DMS153 treated with DMSO at 0.1 percent for 48 hours (cell line): ENCODE data around the gene MYO18A.
A peak's percentile ranks its signal among the peaks of the same experiment; 100 is the strongest.
"Not testable (repeated sequence)": the region's sequence is repeated elsewhere in the genome, so short reads cannot be mapped to it uniquely, and the experiment has no call there.

ENCODE experiments used
- DNase-seq: peaks from one replicate; lab custom pipeline; 2025; ENCODE audit not compliant: unreplicated experiment; lab: John Stamatoyannopoulos, UW

Gene MYO18A, protein sequence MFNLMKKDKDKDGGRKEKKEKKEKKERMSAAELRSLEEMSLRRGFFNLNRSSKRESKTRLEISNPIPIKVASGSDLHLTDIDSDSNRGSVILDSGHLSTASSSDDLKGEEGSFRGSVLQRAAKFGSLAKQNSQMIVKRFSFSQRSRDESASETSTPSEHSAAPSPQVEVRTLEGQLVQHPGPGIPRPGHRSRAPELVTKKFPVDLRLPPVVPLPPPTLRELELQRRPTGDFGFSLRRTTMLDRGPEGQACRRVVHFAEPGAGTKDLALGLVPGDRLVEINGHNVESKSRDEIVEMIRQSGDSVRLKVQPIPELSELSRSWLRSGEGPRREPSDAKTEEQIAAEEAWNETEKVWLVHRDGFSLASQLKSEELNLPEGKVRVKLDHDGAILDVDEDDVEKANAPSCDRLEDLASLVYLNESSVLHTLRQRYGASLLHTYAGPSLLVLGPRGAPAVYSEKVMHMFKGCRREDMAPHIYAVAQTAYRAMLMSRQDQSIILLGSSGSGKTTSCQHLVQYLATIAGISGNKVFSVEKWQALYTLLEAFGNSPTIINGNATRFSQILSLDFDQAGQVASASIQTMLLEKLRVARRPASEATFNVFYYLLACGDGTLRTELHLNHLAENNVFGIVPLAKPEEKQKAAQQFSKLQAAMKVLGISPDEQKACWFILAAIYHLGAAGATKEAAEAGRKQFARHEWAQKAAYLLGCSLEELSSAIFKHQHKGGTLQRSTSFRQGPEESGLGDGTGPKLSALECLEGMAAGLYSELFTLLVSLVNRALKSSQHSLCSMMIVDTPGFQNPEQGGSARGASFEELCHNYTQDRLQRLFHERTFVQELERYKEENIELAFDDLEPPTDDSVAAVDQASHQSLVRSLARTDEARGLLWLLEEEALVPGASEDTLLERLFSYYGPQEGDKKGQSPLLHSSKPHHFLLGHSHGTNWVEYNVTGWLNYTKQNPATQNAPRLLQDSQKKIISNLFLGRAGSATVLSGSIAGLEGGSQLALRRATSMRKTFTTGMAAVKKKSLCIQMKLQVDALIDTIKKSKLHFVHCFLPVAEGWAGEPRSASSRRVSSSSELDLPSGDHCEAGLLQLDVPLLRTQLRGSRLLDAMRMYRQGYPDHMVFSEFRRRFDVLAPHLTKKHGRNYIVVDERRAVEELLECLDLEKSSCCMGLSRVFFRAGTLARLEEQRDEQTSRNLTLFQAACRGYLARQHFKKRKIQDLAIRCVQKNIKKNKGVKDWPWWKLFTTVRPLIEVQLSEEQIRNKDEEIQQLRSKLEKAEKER (N-terminal part only)

DNA sequence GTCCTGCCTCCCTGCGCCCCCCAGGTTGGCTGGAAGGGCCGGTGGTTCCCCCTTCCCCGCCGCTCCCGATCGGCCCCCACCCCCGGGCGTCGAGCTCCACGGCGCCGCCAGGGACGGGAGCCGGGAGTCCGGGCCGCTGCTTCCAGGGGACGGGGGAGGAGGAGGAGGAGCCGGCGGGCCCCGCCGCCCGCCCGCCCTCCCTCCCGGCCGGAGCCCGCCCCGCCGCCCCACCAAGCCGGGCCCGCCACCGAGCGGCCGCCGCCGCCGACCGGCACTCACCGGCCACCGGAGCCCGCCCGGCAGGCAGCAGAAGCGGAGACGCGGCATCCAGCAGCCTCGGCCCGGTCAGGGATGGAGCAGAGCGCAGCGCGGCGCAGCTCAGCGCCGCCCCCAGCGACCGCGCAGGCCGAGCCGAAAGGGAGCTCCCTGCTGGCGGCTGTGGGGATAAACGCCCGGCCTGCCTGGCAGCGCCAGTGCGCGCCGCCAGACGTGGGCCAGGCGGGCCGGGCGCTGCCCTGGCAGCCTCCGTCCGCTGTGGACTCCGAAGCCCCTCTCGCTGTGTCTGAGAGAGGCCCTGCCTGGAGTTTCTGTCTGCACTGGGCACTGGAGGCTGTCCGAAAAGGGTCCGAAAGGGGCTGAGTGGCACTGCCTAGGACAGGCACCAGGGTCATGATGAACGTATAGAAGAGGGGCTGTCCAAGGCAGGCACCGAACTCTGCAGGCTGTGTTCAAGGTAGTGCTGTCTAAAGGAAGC lies at the start of gene MYO18A:
Gene MYO18A (minus strand): TSS at position 365 of the 754 bp plus-strand sequence. CDS start 13,458 bp downstream, outside the sequence.
- DNase-seq = peak; percentile 70

DNA sequence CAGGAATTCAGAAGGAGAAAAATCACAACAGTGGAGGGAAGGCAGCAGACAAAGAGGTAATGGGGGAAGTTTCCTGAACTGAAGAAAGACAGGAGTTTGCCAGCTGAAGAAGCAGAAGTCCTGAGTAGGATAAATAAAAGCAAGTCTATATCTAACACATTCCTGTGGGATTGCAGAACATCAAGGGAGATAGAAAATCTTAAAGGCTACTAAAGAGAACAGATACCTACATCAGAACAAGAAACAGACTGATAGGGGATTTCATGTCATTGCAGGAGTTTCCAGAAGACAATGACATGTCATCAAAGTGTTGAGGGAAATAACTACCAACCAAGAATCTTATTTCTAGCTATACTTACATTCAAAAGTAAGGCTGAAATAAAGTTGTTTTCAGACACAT lies 45.2 kb upstream of the MYO18A start:
- DNase-seq = no peak

DNA sequence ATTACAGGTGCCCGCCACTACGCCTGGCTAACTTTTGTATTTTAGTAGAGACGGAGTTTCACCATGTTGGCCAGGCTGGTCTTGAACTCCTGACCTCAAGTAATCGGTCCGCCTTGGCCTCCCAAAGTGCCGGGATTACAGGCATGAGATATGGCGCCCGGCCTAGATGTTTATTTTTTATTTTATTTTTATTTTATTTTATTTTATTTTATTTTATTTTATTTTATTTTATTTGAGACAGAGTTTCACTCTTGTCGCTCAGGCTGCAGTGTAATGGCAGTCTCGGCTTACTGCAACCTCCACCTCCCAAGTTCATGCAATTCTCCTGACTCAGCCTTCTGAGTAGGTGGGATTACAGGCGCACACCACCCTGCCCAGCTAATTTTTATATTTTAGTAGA lies 41.1 kb upstream of the MYO18A start:
- not testable (repeated sequence) for DNase-seq

DNA sequence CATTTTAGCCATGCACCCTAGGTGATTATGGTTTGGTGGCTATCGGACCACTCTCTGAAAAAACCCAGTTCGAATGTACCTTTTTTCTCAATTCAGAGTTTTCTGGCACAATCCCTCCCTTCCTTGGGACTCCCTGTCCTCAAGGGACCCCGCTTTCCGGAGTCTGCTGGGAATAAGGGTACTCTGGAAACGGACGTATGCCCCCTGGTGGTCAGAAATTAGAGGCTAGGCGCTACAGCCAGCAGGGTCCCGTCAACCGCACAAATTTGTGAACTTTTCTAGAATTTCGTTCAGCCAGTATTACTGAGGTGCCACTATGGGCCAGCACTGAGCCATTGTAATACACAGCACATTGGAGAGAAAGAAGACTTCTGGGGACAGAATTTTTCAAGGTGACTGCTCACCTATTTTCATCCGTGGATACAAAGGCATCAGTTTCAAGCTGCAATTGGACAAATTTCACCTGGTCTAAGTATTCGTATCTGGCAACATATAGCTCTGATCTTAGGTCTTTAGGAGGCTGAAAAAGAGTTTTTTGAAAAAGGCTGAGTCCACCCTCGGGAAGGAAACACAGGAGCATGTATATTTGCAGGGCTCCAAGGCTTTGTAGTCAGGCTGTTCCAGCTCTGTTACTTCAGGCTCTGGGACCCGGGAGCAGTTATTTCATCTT lies 39.3 kb upstream of the MYO18A start:
- peak; percentile 51 for DNase-seq

DNA sequence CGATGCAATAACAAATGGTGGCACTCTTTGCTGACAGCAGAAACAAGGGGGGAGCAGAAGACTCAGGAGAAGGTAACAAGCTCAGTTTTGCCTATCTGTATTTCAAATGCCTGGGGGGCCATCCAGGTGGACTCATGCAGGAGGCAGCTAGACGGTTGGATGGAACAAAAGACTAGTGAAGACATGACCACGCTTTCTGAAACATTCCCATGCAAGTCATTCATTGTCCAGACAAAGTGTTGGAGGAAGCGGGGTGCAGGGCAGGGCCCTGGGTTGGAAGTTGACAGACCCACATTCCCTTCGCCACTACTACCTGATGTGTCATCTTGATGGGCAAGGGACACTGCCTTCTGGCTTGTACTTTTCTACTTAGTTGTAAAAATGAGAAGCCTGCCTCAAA lies 36.7 kb upstream of the MYO18A start:
- no peak for DNase-seq

DNA sequence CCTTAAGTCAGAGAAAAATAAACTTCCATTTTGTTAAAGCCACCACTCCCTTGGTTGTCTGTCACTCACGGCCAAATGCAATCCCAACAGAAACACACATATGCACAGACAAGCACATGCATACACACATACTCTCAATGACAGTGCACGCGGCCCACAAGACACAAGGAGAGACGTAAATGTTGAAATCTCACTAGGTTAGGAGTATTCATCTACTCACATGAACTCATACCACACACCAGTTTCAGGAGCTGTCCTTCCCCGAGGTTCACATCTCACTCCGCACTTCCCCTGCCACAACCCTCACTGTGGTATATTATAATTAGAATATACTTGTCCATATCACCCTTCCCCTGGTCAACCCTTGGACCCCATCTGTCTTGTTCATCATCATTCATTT lies 36.0 kb upstream of the MYO18A start:
- DNase-seq = no peak

DNA sequence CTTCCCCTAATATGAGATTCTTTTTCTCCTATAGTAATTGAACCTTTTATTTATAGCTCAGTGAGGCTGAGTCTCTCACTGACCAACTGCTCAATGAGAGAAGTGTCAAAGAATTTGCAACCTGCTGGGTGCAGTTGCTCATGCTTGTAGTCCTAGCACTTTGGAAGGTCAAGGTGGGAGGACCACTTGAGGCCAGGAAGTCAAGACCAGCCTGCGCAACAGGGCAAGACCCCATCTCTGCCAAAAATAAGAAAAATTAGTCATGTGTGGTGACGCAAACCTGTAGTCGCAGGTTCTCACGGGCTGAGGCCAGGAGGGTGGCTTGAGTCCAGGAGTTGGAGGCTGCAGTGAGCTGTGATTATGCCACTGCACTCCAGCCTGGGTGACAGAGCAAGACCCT lies 35.5 kb upstream of the MYO18A start:
- no peak for DNase-seq

DNA sequence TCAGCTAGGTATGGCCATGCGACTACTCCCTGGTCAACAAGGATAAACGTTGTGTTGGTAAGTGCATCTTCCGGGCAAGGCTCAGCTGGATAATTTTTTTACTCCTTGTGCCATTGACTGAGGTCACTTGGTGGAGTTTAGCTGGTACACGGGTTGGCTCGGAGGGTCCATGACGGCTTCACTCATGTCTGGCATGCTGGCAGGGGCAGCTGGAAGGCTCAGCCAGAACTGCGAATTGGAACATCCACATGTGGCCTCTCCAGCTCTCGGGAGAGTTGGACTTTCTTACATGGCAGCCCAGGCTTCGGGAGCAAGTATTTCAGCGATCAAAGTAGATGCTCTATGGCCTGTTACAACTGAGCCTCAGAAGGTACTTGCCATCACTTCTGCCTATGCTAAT lies 35.0 kb upstream of the MYO18A start:
- no peak for DNase-seq

DNA sequence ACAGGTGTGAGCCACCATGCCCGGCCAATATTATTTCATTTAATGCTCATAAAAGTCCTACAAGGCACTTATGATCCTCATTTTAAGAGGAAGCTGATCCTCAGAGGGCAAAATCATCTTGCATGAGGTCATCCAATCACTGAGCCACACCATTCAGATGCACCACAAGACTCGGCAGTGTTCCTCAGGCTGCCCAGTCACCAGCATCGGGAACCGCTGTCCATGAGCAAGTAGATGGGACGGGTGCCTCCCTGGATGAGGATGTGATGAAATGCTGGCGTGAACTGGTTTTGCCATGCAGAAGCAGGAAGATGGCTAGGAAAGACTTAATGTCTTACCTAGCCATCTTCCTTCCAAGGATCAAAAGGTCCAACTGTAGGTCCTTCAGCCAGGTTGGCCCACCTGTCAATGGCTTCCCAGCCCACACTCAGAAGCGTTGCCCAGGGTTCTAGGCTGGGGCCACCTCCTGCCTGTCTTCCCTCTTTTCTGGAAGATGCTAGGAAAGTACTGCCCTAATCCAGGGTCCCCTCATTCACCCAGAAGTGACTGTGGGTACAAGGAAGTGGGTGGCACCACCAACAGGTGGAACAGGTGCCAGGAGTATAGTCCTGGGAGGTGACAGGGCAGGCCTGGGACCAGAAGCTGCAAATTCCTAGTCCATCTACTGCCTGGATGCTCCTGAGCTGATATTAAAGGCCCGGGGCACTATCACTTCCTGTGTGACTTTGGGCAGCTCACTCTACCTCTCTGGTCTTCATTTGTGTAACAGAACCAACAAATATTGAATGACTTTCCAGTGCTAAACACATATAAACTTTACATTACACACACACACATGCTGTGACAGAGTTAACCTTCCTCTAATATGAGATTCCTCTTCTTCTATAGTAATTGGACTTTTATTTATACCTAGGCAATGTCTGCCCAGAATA lies 34.3 kb upstream of the MYO18A start:
- DNase-seq = no peak

DNA sequence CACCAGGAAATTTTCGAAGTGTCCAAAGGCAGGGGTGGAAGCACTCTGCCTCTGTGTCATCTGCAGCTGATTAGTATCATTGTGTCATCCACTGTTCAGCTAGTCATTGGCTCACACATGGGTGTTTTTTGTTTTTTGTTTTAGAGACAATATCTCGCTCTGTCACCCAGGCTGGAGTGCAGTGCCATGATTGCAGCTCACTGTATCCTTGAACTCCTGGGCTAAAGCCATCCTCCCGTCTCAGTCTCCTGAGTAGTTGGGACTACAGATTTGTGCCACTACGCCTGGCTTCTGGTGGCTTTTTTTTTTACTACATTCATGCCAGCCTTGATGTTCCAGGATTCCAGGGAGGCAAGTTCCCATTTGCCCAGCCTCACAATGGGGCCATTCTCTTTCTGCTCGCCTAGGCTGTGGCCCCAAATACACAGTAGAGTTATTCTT lies 32.5 kb upstream of the MYO18A start:
- no peak for DNase-seq

DNA sequence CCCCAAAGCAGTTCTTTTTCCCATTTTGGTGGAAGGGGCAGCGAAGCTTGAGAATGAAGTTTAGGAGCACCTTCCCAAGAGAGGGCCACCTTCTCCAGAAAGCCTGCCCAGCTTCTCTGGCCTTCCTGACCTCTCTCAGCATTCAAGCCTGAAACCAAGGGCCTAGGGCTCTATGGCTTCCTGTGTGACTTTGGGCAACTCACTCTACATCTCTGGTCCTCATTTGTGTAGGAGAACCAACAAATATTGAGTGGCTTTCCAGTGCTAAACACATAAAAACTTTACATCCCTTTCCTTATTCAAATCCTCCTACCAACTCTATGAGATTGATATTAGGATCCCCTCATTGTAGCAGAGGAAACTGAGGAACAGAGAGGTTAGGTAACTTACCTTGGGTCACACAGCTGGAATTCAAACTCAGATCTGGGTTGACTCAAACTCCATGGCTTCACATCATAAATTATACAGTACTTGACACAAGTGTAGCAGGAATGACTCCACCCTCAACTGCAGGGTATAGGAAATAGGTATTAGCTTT lies 32.0 kb upstream of the MYO18A start:
- DNase-seq = no peak

DNA sequence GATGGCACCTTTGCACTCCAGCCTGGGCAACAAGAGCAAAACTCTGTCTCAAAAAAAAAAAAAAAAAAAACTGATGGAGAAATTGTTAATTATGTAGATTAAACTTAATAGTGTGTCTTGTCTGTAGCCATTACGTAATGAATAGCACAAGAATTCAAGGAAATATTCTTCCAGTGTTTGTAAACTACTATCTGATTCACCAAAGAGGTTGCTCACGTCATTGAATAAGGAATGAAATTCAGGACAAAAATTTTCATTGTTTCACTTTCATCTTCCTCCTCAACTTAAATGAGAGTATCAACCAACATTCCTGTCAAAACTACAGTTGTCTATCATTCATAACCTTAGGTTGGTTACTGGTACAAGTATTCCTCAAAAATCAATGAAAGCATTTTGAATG lies 30.7 kb upstream of the MYO18A start:
- DNase-seq = no peak

DNA sequence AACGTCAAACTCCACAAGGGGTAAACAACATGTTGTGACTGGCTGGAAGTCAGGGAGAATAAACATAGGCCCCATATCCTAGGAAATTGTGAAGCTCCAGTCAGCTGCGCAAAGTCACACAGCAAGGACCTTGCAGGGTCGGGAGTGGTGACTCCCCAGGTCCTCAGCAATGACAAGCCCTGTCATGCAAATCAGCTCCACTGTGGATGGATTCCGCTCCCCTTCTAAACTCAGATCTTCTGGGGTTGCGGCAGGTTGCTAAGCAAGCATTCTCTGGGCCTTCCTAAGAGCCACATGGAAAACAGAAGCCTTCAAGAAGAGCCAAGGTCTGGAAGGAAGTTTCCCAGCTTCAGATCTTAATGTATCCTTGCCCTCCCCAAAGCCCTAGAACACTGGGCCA lies 28.9 kb upstream of the MYO18A start:
- DNase-seq = no peak

DNA sequence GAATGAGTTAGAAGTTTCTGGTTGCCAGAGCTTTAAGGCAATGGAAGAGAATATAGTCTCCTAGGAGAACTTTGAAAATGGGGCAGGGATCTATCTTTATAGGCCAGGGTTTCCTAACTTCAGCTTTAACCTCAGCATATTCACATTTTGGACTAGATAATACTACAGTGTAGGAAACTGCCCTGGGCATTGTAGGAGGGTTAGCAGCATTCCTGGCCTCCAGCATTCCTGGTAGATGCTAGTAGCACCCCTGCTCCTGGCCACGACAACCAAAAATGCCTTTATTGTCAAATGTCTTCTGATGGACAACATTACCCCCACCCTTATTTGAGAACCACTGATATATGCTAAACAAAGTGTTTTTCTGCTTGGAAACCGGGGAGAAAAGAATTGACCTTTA lies 27.8 kb upstream of the MYO18A start:
- no peak for DNase-seq

DNA sequence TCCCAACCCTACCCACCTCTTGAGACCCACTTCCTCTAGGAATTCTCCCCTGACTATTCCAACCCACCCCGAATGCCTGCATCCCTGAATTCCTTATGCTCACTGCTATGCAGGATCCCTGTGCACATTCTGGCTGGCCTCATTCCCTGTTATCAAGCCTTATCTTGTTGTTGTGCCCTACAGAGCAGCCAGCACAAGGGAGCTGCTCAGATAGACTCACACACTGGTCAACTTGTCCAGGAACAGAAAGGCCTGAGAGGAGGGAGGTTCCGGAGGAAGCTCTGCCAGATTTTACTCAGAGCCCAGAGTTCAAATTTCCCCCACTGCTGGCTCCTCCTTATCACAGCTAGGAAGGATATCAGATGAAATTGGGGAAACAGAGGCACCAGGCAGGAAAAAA lies 24.8 kb upstream of the MYO18A start:
- DNase-seq = no peak

DNA sequence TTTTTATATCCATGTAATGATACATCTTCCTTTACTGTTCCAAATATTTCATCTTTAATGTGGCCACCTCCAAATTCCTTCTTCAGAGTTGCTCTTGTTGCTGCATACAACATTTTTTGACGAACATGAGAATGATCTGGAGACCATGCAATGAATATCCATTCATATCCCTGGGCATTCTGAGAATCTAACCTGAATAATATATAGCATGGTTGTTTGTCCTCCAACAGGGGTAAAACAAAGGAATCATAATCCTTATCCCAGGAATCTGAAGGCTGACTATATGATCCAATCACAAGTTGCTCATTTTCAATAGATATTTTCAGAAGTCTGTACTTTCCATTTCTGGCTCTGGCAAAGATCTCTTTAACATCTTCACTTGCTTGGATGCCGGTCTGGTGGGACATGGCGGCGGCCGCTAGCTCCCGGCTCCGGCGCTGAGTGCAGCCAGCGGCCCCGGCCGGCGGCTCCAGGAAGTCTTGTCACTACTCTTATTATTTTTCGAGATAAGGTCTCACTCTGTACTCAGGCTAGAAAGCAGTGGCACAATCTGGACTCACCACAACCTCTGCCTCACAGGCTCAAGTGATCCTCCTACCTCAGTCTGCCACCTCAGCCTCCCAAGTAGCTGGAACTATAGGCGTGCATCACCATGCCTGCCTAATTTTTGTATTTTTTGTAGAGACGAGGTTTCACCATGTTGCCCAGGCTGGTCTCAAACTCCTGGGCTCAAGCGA lies 24.0 kb upstream of the MYO18A start:
- not testable (repeated sequence) for DNase-seq

DNA sequence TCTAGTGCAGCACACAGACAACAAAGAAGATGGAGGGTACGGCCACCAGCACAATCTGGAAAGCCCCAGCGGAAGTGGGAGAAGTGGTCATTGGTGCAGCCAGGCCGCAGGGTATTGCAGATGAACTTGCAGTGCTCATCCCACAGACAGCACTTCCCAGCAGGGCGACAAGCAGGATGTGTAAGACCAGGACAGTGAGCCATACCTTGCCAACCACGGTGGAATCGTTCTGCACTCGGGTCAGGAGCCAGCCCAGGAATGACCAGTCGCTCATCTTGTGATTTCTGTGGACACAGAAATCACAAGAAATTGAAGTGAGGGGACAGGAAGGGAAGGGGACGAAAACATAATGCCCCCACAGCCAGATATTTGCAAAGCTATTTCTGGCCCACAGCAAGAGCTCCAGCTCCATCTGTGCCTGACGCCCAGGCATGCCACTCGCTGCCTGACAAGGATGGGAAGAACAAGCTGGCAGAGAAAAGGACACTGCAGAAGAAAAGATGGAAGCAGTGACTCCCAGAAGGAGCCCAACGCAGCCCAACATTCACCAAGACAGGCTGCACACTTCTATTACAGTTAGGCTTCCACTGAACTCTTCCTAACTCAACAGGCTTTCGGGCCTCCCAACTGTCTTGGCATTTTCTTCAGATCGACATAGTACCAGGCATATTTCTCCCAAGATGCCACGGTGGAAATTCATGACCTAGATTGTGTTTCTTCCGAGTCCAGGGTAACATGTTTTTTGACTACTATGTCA lies 17.5 kb upstream of the MYO18A start:
- no peak for DNase-seq
